H1 (cell line): ENCODE data around the gene TAS1R1. TPM values are rescaled to one million over a fixed set of nuclear protein-coding genes. Genes with fewer than 3 reads are reported as not detected.

Source experiments
- CTCF ChIA-PET: fragments of 300-600 bp; sonication (Branson Sonifier 250); formaldehyde crosslinking; loops from one replicate; lab custom pipeline; 2021; ENCODE audit not compliant: partially characterized antibody; lab: Charles Lee
- POLR2A ChIA-PET: fragments of 300-600 bp; sonication (Branson Sonifier 250); formaldehyde crosslinking; loops from one replicate; lab custom pipeline; 2021; ENCODE audit warnings: inconsistent platforms; ENCODE audit not compliant: partially characterized antibody; lab: Charles Lee
- DNase-seq, 2 experiments: peaks; one replicate each; pipeline versions ENCODE4 v3.0.0 to v3.0.0-alpha.2; 2010 to 2022; ENCODE audit warnings: low spot score in 2 of 2, low read depth in 1 of 2, mixed read lengths in 1 of 2
- FAIRE-seq: peaks from 2 replicates; lab custom pipeline; 2011; peaks lifted over from hg19 to GRCh38; lab: Jason Lieb, UNC
- H2AFZ ChIP-seq: 2 replicates; pipeline ENCODE4 v1.8.1; 2012; ENCODE audit warnings: low read length, inconsistent platforms
- H2AK5ac ChIP-seq: 2 replicates; pipeline ENCODE4 v1.6.1; 2013; ENCODE audit warnings: low read depth, low read length
- H2BK120ac ChIP-seq: replicated peaks from 2 replicates; pipeline ENCODE3; 2013; ENCODE audit warnings: low read depth, low read length, inconsistent platforms
- H2BK12ac ChIP-seq: 2 replicates; pipeline ENCODE4 v1.6.1; 2013; ENCODE audit warnings: low read depth, low read length
- H2BK15ac ChIP-seq: 2 replicates; pipeline ENCODE4 v1.6.1; 2013; ENCODE audit warnings: low read length
- H2BK20ac ChIP-seq: 2 replicates; pipeline ENCODE4 v1.6.1; 2013; ENCODE audit warnings: low read length
- H2BK5ac ChIP-seq: 2 replicates; pipeline ENCODE4 v1.6.1; 2013; ENCODE audit warnings: low read depth, low read length
- H3K14ac ChIP-seq: 2 replicates; pipeline ENCODE4 v1.6.1; 2013; ENCODE audit warnings: inconsistent platforms; ENCODE audit not compliant: insufficient read length
- H3K18ac ChIP-seq: 2 replicates; pipeline ENCODE4 v1.6.1; 2013; ENCODE audit warnings: low read length; ENCODE audit errors: extremely low read depth
- H3K23ac ChIP-seq: 2 replicates; pipeline ENCODE4 v1.6.1; 2013; ENCODE audit warnings: inconsistent platforms; ENCODE audit not compliant: insufficient read length
- H3K23me2 ChIP-seq: 2 replicates; pipeline ENCODE4 v1.6.1; 2013; ENCODE audit warnings: low read depth, low read length
- H3K27ac ChIP-seq: 2 replicates; pipeline ENCODE4 v1.6.1; 2011; ENCODE audit warnings: low read depth, low read length, inconsistent platforms
- H3K27me3 ChIP-seq, 4 experiments: replicated peaks in 1 of 4; 1 replicate in 1 of 4; 2 replicates in 3 of 4; pipeline versions ENCODE4 v1.6.1 to v1.8.1; 2011 to 2013; ENCODE audit warnings: low read length in 3 of 4, mild to moderate bottlenecking in 3 of 4, inconsistent platforms in 2 of 4, mixed read lengths in 2 of 4, moderate library complexity in 1 of 4; ENCODE audit not compliant: control insufficient read depth in 3 of 4, insufficient read depth in 3 of 4; ENCODE audit errors: extremely low read depth in 1 of 4
- H3K36me3 ChIP-seq, 4 experiments: 2 replicates each; pipeline versions ENCODE4 v1.6.1 to v1.8.1; 2011 to 2013; ENCODE audit warnings: mild to moderate bottlenecking in 4 of 4, low read length in 3 of 4, moderate library complexity in 2 of 4, control low read depth in 1 of 4, inconsistent platforms in 1 of 4; ENCODE audit not compliant: insufficient read depth in 4 of 4, control insufficient read depth in 2 of 4
- H3K4ac ChIP-seq: replicated peaks from 2 replicates; pipeline ENCODE3; 2013; ENCODE audit warnings: low read length, low read depth, mixed read lengths, inconsistent platforms; ENCODE audit not compliant: insufficient read length
- H3K4me1 ChIP-seq, 4 experiments: replicated peaks in 1 of 4; 1 replicate in 1 of 4; 2 replicates in 3 of 4; pipeline versions ENCODE4 v1.6.1 to v1.8.1; 2011 to 2013; ENCODE audit warnings: low read length in 3 of 4, inconsistent platforms in 2 of 4, mixed read lengths in 1 of 4; ENCODE audit not compliant: insufficient read depth in 4 of 4, control insufficient read depth in 3 of 4
- H3K4me2 ChIP-seq, 2 experiments: 2 replicates each; pipeline versions ENCODE4 v1.6.1 to v1.8.1; 2011 to 2013; ENCODE audit warnings: low read depth in 2 of 2, low read length in 2 of 2, control low read depth in 1 of 2, inconsistent platforms in 1 of 2, mild to moderate bottlenecking in 1 of 2; ENCODE audit not compliant: insufficient read depth in 1 of 2
- H3K4me3 ChIP-seq, 4 experiments: fragments of 200-600, 300-600 bp in 1 of 4; sonication (generic), shearing (Covaris generic), sonication (Bioruptor Twin) in 1 of 4; 2 replicates each; pipeline versions ENCODE4 v1.5.1 to v1.8.1; 2011 to 2016; ENCODE audit warnings: low read length in 4 of 4, low read depth in 3 of 4, control low read depth in 2 of 4, inconsistent platforms in 2 of 4, mild to moderate bottlenecking in 2 of 4, mixed read lengths in 1 of 4, moderate library complexity in 1 of 4; ENCODE audit not compliant: insufficient read depth in 2 of 4; ENCODE audit errors: extremely low read depth in 1 of 4
- H3K56ac ChIP-seq: replicated peaks from 2 replicates; pipeline ENCODE3; 2013; ENCODE audit warnings: low read depth, mild to moderate bottlenecking, mixed read lengths, low read length, inconsistent platforms; ENCODE audit not compliant: insufficient read length
- H3K79me1 ChIP-seq: 2 replicates; pipeline ENCODE4 v1.6.1; 2013; ENCODE audit warnings: low read depth, low read length, control low read depth
- H3K79me2 ChIP-seq, 2 experiments: 2 replicates each; pipeline versions ENCODE4 v1.6.1 to v1.8.1; 2012 to 2013; ENCODE audit warnings: low read length in 2 of 2, mild to moderate bottlenecking in 2 of 2, inconsistent platforms in 1 of 2; ENCODE audit not compliant: insufficient read depth in 2 of 2, control insufficient read depth in 1 of 2
- H3K9ac ChIP-seq, 4 experiments: replicated peaks in 1 of 4; 1 replicate in 1 of 4; 2 replicates in 3 of 4; pipeline versions ENCODE4 v1.6.1 to v1.8.1; 2011 to 2013; ENCODE audit warnings: low read depth in 3 of 4, low read length in 3 of 4, control low read depth in 2 of 4, mild to moderate bottlenecking in 2 of 4, moderate library complexity in 2 of 4, inconsistent platforms in 1 of 4; ENCODE audit errors: extremely low read depth in 1 of 4
- H3K9me3 ChIP-seq, 2 experiments: 2 replicates each; pipeline versions ENCODE4 v1.6.1 to v1.8.1; 2012 to 2013; ENCODE audit warnings: mild to moderate bottlenecking in 2 of 2, moderate library complexity in 2 of 2, control low read depth in 1 of 2, inconsistent platforms in 1 of 2, low read depth in 1 of 2, low read length in 1 of 2, mixed read lengths in 1 of 2; ENCODE audit not compliant: insufficient read depth in 2 of 2
- H4K20me1 ChIP-seq, 2 experiments: replicated peaks in 1 of 2; 2 replicates each; pipeline versions ENCODE3 to v1.8.1; 2011 to 2013; ENCODE audit warnings: inconsistent platforms in 2 of 2, low read length in 2 of 2, mild to moderate bottlenecking in 1 of 2; ENCODE audit not compliant: insufficient read depth in 2 of 2, control insufficient read depth in 1 of 2
- H4K5ac ChIP-seq: 2 replicates; pipeline ENCODE4 v1.6.1; 2013; ENCODE audit warnings: low read length, low read depth, mixed read lengths, inconsistent platforms; ENCODE audit not compliant: insufficient read length
- H4K8ac ChIP-seq: 2 replicates; pipeline ENCODE4 v1.8.0; 2013; ENCODE audit warnings: mild to moderate bottlenecking, moderate library complexity, low read length, inconsistent platforms; ENCODE audit not compliant: insufficient read depth; ENCODE audit errors: extremely low read depth
- H4K91ac ChIP-seq: replicated peaks from 2 replicates; pipeline ENCODE3; 2013; ENCODE audit warnings: low read length, mixed read lengths, inconsistent platforms; ENCODE audit not compliant: insufficient read length
- SAP30 ChIP-seq: fragments of 300-600 bp; sonication (generic); IDR thresholded peaks from 2 replicates; pipeline ENCODE4 v1.7.1; 2012; ENCODE audit warnings: low read length, moderate library complexity, mild to moderate bottlenecking, inconsistent platforms; ENCODE audit not compliant: insufficient read depth, insufficient replicate concordance
- WGBS, 2 experiments: shearing (Covaris generic) in 1 of 2; methylation state at CpG; one replicate each; pipeline versions ENCODE4 v1.1.6 to v1.1.7; 2013 to 2015; ENCODE audit warnings: low lambda C conversion rate in 2 of 2, mixed read lengths in 2 of 2, inconsistent platforms in 1 of 2, low coverage in 1 of 2, missing lambda C conversion rate in 1 of 2; ENCODE audit not compliant: insufficient replicate concordance in 2 of 2, insufficient coverage in 1 of 2, insufficient read length in 1 of 2; ENCODE audit errors: extremely low coverage in 1 of 2, missing lambda C conversion rate in 1 of 2; 5-methylcytosine and 5-hydroxymethylcytosine counted together
- polyA plus RNA-seq, 7 experiments: library from polyadenylated mRNA; depleted of rRNA in 3 of 7; stranded (reverse) in 5 of 7; unstranded in 2 of 7; fragments of >200 nt in 5 of 7; fragments of 200-250 nt in 2 of 7; gene quantifications; 1 replicate in 5 of 7; 2 replicates in 1 of 7; 4 replicates in 1 of 7; pipeline versions ENCODE4 v1.2.1 to v1.2.3, GENCODE V29; 2011 to 2013; ENCODE audit warnings: missing spikeins in 2 of 7, mixed read lengths in 2 of 7
- total RNA-seq: library from RNA; stranded (reverse); fragmentation: NEBNext Ultra II Directional; extraction: Animal tissue kit (Norgen Biotek cat#: 25700); gene quantifications from 2 replicates; pipeline ENCODE4 v1.2.1, GENCODE V29; 2021

TAS1R1 gene
- total and polyA plus RNA-seq, 2 of the 8 experiments (the other 6 are each of a cell fraction or from before 2014, with no cell fraction given), result 0.26 TPM; not detected in 1

- Histone ChIP-seq H3K14ac (no peak overlapping the region), H3K79me1 (no peaks in the 10 kb centered on the region), H2BK20ac (no peak overlapping the region), H3K27me3 (no peaks in the 10 kb centered on the region), H3K36me3 (no peaks in the 10 kb centered on the region), H2BK12ac (no peak overlapping the region), H2BK120ac (no peak overlapping the region), H3K27ac (no peak overlapping the region), H3K9ac (no peak overlapping the region), H3K79me2 (no peaks in the 10 kb centered on the region), H4K8ac (no peak overlapping the region; the same call in 1 of the 2 replicates), H3K4me1 (peaks cover 5 to 11% (median 7%) of the 10 kb centered on the region in 4 experiments), H3K9me3 (no peaks in the 10 kb centered on the region), H3K23me2 (no peaks in the 10 kb centered on the region), H4K91ac (no peak overlapping the region), H3K23ac (no peak overlapping the region), H3K18ac (no peak overlapping the region), H2BK5ac (no peak overlapping the region), H4K5ac (no peak overlapping the region), H2AK5ac (no peak overlapping the region), H3K4me2 (no peak overlapping the region), H3K4ac (no peak overlapping the region), H2BK15ac (no peak overlapping the region), H2AFZ (no peak overlapping the region), H4K20me1 (no peaks in the 10 kb centered on the region), H3K4me3 (no peak overlapping the region), H3K56ac (no peak overlapping the region)
- CTCF ChIA-PET, result interaction anchor here (1.0 to 8.1 kb wide), 5 partner anchors 15 to 426 kb away, joined by 3 to 107 read pairs (median 4); no protein-coding TSS in a partner anchor
- DNase-seq (no peak), FAIRE-seq (no peak)
- WGBS, 2 experiments, result 88% methylated on average over 8 of the region's 8 CpGs; no CpG with 5 or more reads in 1 of the 2 experiments
- TF ChIP-seq SAP30, result no peak
- POLR2A ChIA-PET, result no interaction called here
These were observed 37.7 kb upstream of the TAS1R1 start for GRCh38 chr1:6517435-6517851.
